HUES6 (cell line): ENCODE measurements around the gene C22orf39.

Experiments used
- H3K27ac ChIP-seq: 2 replicates; pipeline ENCODE4 v1.7.0; 2013; ENCODE audit warnings: low read depth, mild to moderate bottlenecking, low read length, inconsistent platforms
- H3K27me3 ChIP-seq: 2 replicates; pipeline ENCODE4 v1.6.1; 2013; ENCODE audit warnings: low read length; ENCODE audit not compliant: control insufficient read depth, insufficient read depth
- H3K36me3 ChIP-seq: 2 replicates; pipeline ENCODE4 v1.6.1; 2013; ENCODE audit warnings: low read length; ENCODE audit not compliant: control insufficient read depth, insufficient read depth
- H3K4me1 ChIP-seq: 2 replicates; pipeline ENCODE4 v1.6.1; 2013; ENCODE audit warnings: low read length; ENCODE audit not compliant: control insufficient read depth, insufficient read depth
- H3K4me3 ChIP-seq: 2 replicates; pipeline ENCODE4 v1.5.1; 2013; ENCODE audit warnings: low read depth, low read length
- H3K9ac ChIP-seq: one replicate; pipeline ENCODE4 v1.6.1; 2013; ENCODE audit warnings: mild to moderate bottlenecking, low read length
- H3K9me3 ChIP-seq: 2 replicates; pipeline ENCODE4 v1.6.1; 2013; ENCODE audit warnings: low read depth, low read length; ENCODE audit not compliant: control insufficient read depth, insufficient read depth

C22orf39 gene

GRCh38 chr22:19405652-19406051 is 41.9 kb downstream of the C22orf39 start:
- Histone ChIP-seq H3K27ac (no peak overlapping the region), H3K4me1 (no peaks in the 10 kb centered on the region), H3K9ac (no peak overlapping the region), H3K9me3 (no peaks in the 10 kb centered on the region), H3K27me3 (no peaks in the 10 kb centered on the region), H3K4me3 (no peak overlapping the region), H3K36me3 (peaks cover 89% of the 10 kb centered on the region)

DNA sequence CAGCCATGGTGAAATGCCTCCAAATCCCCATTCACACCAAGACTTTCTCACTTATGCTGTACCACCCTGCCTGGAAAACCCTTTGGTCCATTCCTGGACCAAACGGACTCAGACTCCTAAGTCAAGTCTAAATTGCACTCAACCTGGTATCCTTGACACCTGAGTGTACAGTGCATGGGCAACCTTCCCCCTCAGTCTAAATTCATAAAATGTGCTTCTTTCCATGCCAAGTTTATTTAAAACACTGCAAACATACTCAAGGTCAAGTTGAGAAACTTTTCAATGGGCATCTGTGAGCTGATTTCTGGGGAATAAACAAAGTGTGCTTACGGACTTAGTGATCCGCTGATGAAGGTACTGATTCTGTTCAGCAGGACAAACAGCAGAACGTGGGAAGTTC is 42.4 kb downstream of the C22orf39 start:
- Histone ChIP-seq H3K4me1 (no peaks in the 10 kb centered on the region), H3K36me3 (peaks cover 88% of the 10 kb centered on the region), H3K27me3 (no peaks in the 10 kb centered on the region), H3K9me3 (no peaks in the 10 kb centered on the region), H3K4me3 (no peak overlapping the region), H3K27ac (no peak overlapping the region), H3K9ac (no peak overlapping the region)

GRCh38 chr22:19404676-19405075 is 42.8 kb downstream of the C22orf39 start:
- Histone ChIP-seq H3K9me3 (no peaks in the 10 kb centered on the region), H3K27me3 (no peaks in the 10 kb centered on the region), H3K36me3 (peaks cover 88% of the 10 kb centered on the region), H3K4me3 (no peak overlapping the region), H3K4me1 (no peaks in the 10 kb centered on the region), H3K9ac (no peak overlapping the region), H3K27ac (no peak overlapping the region)

DNA sequence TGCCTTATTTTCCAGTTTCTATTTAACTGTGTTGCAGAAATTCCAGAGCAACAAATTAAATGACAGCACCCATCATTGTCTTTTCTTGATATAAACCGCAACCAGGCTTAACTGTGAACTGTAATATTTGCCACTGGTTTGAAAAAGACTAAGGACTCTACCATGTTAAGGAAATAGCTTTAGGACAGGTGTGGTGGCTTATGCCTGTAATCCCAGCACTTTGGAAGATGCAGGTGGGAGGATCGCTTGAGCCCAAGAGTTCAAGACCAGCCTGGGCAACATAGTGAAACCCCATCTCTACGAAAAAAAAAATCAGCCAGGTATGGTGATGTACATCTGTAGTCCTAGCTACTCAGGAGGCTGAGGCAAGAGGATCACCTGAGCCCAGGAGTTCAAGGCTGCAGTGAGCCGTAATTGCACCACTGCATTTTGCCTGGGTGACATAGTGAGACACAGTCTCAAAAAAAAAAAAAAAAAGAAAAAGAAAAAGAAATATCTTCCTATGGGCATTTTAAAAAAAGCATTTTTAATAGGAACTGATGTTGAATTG is 44.8 kb downstream of the C22orf39 start:
- no peak overlapping the region for H3K27ac ChIP-seq
- peaks cover 89% of the 10 kb centered on the region for H3K36me3 ChIP-seq
- H3K9ac ChIP-seq: no peak overlapping the region
- no peaks in the 10 kb centered on the region for H3K9me3 ChIP-seq
- no peaks in the 10 kb centered on the region for H3K27me3 ChIP-seq
- no peaks in the 10 kb centered on the region for H3K4me1 ChIP-seq
- H3K4me3 ChIP-seq: no peak overlapping the region

GRCh38 chr22:19401483-19401882 is 46.0 kb downstream of the C22orf39 start:
- Histone ChIP-seq H3K27ac (no peak overlapping the region), H3K4me1 (no peaks in the 10 kb centered on the region), H3K27me3 (no peaks in the 10 kb centered on the region), H3K4me3 (no peak overlapping the region), H3K36me3 (peaks cover 89% of the 10 kb centered on the region), H3K9me3 (no peaks in the 10 kb centered on the region), H3K9ac (no peak overlapping the region)

GRCh38 chr22:19400881-19401280 is 46.6 kb downstream of the C22orf39 start:
- Histone ChIP-seq H3K9ac (no peak overlapping the region), H3K4me3 (no peak overlapping the region), H3K27me3 (no peaks in the 10 kb centered on the region), H3K27ac (no peak overlapping the region), H3K4me1 (no peaks in the 10 kb centered on the region), H3K9me3 (no peaks in the 10 kb centered on the region), H3K36me3 (peaks cover 88% of the 10 kb centered on the region)

DNA sequence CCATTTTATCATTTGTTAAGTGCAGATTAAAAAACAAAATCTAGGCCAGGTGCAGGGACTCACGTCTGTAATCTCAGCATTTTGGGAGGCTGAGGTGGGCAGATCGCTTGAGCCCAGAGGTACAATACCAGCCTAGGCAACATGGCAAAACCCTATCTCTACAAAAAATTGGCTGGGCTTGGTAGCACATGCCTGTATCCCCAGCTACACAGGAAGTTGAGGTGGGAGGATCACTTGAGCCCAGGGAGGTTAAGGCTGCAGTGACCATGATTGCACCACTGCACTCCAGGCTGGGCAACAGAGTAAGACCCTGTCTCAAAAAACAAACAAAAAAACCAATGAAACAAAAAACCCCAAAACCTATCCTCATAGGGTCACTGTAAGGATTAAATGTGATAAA is 48.9 kb downstream of the C22orf39 start:
- H3K27ac ChIP-seq: no peak overlapping the region
- peaks cover 91% of the 10 kb centered on the region for H3K36me3 ChIP-seq
- no peaks in the 10 kb centered on the region for H3K4me1 ChIP-seq
- no peaks in the 10 kb centered on the region for H3K27me3 ChIP-seq
- no peak overlapping the region for H3K9ac ChIP-seq
- H3K4me3 ChIP-seq: no peak overlapping the region
- no peaks in the 10 kb centered on the region for H3K9me3 ChIP-seq

GRCh38 chr22:19398206-19398605 is 49.3 kb downstream of the C22orf39 start:
- no peak overlapping the region for H3K9ac ChIP-seq
- H3K27me3 ChIP-seq: no peaks in the 10 kb centered on the region
- H3K4me1 ChIP-seq: no peaks in the 10 kb centered on the region
- no peak overlapping the region for H3K4me3 ChIP-seq
- peaks cover 91% of the 10 kb centered on the region for H3K36me3 ChIP-seq
- no peak overlapping the region for H3K27ac ChIP-seq
- H3K9me3 ChIP-seq: no peaks in the 10 kb centered on the region

DNA sequence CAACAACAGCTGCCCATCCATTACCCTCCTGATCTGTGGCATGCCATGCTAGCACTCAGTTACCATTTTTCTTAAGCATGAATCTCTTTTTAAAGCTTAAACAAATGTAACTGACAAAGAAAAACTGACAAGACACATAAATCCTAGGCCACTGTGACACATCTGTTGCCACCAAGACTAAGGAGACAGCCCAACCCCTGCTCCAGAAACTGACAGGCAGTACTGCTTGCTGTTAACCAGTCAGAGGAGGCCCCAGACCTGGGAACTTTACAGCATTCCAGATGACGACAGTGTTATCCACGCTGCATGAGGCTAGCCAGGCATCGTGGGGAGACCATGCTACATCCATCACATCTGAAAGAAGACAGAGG is 49.8 kb downstream of the C22orf39 start:
- Histone ChIP-seq H3K4me3 (no peak overlapping the region), H3K9ac (no peak overlapping the region)

GRCh38 chr22:19396934-19397733 is 50.4 kb downstream of the C22orf39 start:
- H3K27ac ChIP-seq: no peak overlapping the region
- no peak overlapping the region for H3K9ac ChIP-seq
- H3K4me1 ChIP-seq: no peaks in the 10 kb centered on the region
- peaks cover 94% of the 10 kb centered on the region for H3K36me3 ChIP-seq
- H3K27me3 ChIP-seq: no peaks in the 10 kb centered on the region
- H3K4me3 ChIP-seq: no peak overlapping the region
- H3K9me3 ChIP-seq: no peaks in the 10 kb centered on the region

More for the DNA sequence above, 49.8 kb downstream of the C22orf39 start:
- Histone ChIP-seq H3K27ac (no peak overlapping the region), H3K9me3 (no peaks in the 10 kb centered on the region), H3K36me3 (peaks cover 92% of the 10 kb centered on the region), H3K4me1 (no peaks in the 10 kb centered on the region), H3K27me3 (no peaks in the 10 kb centered on the region)

- no peaks in the 10 kb centered on the region for H3K9me3 ChIP-seq
- no peak overlapping the region for H3K4me3 ChIP-seq
- no peak overlapping the region for H3K9ac ChIP-seq
- H3K27ac ChIP-seq: no peak overlapping the region
- H3K27me3 ChIP-seq: no peaks in the 10 kb centered on the region
- peaks cover 94% of the 10 kb centered on the region for H3K36me3 ChIP-seq
- no peaks in the 10 kb centered on the region for H3K4me1 ChIP-seq
Observed at GRCh38 chr22:19396561-19396933, 51.0 kb downstream of the C22orf39 start.
